T47D (cell line): ENCODE data around the gene JMY.

Experiments
- DNase-seq, 2 experiments: peaks; one replicate each; pipeline versions ENCODE4 v3.0.0 to v3.0.0-alpha.2; 2011 to 2012; ENCODE audit warnings: low read depth in 1 of 2, low spot score in 1 of 2
- JUND ChIP-seq: IDR thresholded peaks from 2 replicates; pipeline ENCODE4 v1.6.1; 2012; ENCODE audit warnings: low read depth
- in situ Hi-C: cut with HindIII; loops from 2 replicates; pipeline ENCODE4 v1.10.0; 2016; ENCODE audit warnings: low sequenced_read_pairs, low pct_unique_long_range_greater_than_20kb

JMY gene

GRCh38 chr5:79235634-79236361, at the start of gene JMY:
JMY (plus strand) TSS chr5:79236131; CDS start chr5:79236651, 520 bp downstream.
- no peak for TF ChIP-seq JUND
- in situ Hi-C loops, result no loop called here
- peak; percentile 90 for DNase-seq

- no peak for TF ChIP-seq JUND
- DNase-seq, result no peak
- in situ Hi-C loops, result no loop called here
Measured at GRCh38 chr5:79186455-79186854, 49.5 kb upstream of the JMY start.

- no peak for DNase-seq
- in situ Hi-C loops, result no loop called here
- TF ChIP-seq JUND, result no peak
Measured at GRCh38 chr5:79189439-79190234, 46.3 kb upstream of the JMY start.

- TF ChIP-seq JUND, result no peak
- in situ Hi-C loops, result no loop called here
- DNase-seq, result no peak
Measured at GRCh38 chr5:79190235-79190529, 45.7 kb upstream of the JMY start.

GRCh38 chr5:79191457-79191856, 44.5 kb upstream of the JMY start:
- DNase-seq, result peak in 1 of 2 experiments; percentile 40
- in situ Hi-C loops, result no loop called here
- TF ChIP-seq JUND, result no peak

- in situ Hi-C loops, result no loop called here
- peak in 1 of 2 experiments; percentile 80 for DNase-seq
- TF ChIP-seq JUND, result peak; percentile 47; the same call in 1 of the 2 replicates
Measured at GRCh38 chr5:79193643-79194042, 42.3 kb upstream of the JMY start.

- in situ Hi-C loops, result no loop called here
- peak; percentile 36 to 43 for DNase-seq
- no peak for TF ChIP-seq JUND
Measured at GRCh38 chr5:79200573-79201183, 35.3 kb upstream of the JMY start.

GRCh38 chr5:79201206-79201605, 34.7 kb upstream of the JMY start:
- in situ Hi-C loops, result no loop called here
- DNase-seq, result no peak
- TF ChIP-seq JUND, result no peak

- DNase-seq, result no peak
- TF ChIP-seq JUND, result no peak
- in situ Hi-C loops, result no loop called here
Measured at GRCh38 chr5:79202076-79202475, 33.9 kb upstream of the JMY start.

GRCh38 chr5:79205965-79206364, 30.0 kb upstream of the JMY start:
- DNase-seq, result no peak
- in situ Hi-C loops, result no loop called here
- TF ChIP-seq JUND, result no peak

GRCh38 chr5:79206541-79206940, 29.4 kb upstream of the JMY start:
- in situ Hi-C loops, result no loop called here
- no peak for DNase-seq
- TF ChIP-seq JUND, result no peak

GRCh38 chr5:79209505-79209904, 26.4 kb upstream of the JMY start:
- TF ChIP-seq JUND, result no peak
- in situ Hi-C loops, result no loop called here
- no peak for DNase-seq

GRCh38 chr5:79224286-79224984, 11.5 kb upstream of the JMY start:
- TF ChIP-seq JUND, result no peak
- DNase-seq, result no peak
- in situ Hi-C loops, result no loop called here
